GM19351 (cell line): ENCODE data around the gene RAB24.
"Not testable (repeated sequence)": the region's sequence is repeated elsewhere in the genome, so short reads cannot be mapped to it uniquely, and the experiment has no call there.

ENCODE experiments used
- ATAC-seq: cut with Tn5 transposase; IDR thresholded peaks from one replicate; pipeline ENCODE4 v1.9.1; 2021; ENCODE audit warnings: mild to moderate bottlenecking, moderate library complexity; ENCODE audit not compliant: unreplicated experiment

RAB24 gene

GRCh38 chr5:177311723-177312648, 8.5 kb upstream of the RAB24 start, which contains the start of gene MXD3:
TSS of gene MXD3 (minus strand) at chr5:177311898. CDS start at chr5:177311830, 68 bp downstream.
- ATAC-seq = peak; percentile 72

GRCh38 chr5:177311392-177311722, 7.8 kb upstream of the RAB24 start:
- ATAC-seq = peak; percentile 1

GRCh38 chr5:177310757-177311391, 7.4 kb upstream of the RAB24 start:
- ATAC-seq = no peak

- no peak for ATAC-seq
Measured at GRCh38 chr5:177310332-177310731, 6.8 kb upstream of the RAB24 start.

GRCh38 chr5:177309351-177310191, 6.1 kb upstream of the RAB24 start:
- no peak for ATAC-seq

GRCh38 chr5:177308740-177309139, 5.2 kb upstream of the RAB24 start:
- no peak for ATAC-seq

- no peak for ATAC-seq
Measured at GRCh38 chr5:177307544-177308363, 4.2 kb upstream of the RAB24 start.

- no peak for ATAC-seq
Measured at GRCh38 chr5:177306674-177307543, 3.4 kb upstream of the RAB24 start.

GRCh38 chr5:177306103-177306640, 2.7 kb upstream of the RAB24 start:
- not testable (repeated sequence) for ATAC-seq

- no peak for ATAC-seq
Measured at GRCh38 chr5:177304392-177305119, 1.0 kb upstream of the RAB24 start.

GRCh38 chr5:177303925-177304391, 439 bp upstream of the RAB24 start:
- ATAC-seq = no peak

- ATAC-seq = no peak
Measured at GRCh38 chr5:177302354-177303110, 987 bp downstream of the RAB24 start.

- no peak for ATAC-seq
Measured at GRCh38 chr5:177301503-177302165, 1.9 kb downstream of the RAB24 start.

GRCh38 chr5:177300951-177301350, 2.6 kb downstream of the RAB24 start:
- no peak for ATAC-seq

GRCh38 chr5:177300236-177300880, 3.2 kb downstream of the RAB24 start:
- peak; percentile 44 for ATAC-seq

GRCh38 chr5:177299697-177300096, 3.8 kb downstream of the RAB24 start:
- ATAC-seq = no peak

- no peak for ATAC-seq
Measured at GRCh38 chr5:177297922-177298321, 5.6 kb downstream of the RAB24 start.
